A204.1 (cell line): ENCODE results near the gene SNX1.

Experiments
- FAIRE-seq: peaks from 2 replicates; lab custom pipeline; 2012; peaks lifted over from hg19 to GRCh38; lab: Jason Lieb, UNC

The SNX1 gene

GRCh38 chr15:64166102-64166890 is 70.5 kb downstream of the SNX1 start:
- FAIRE-seq: no peak

GRCh38 chr15:64180235-64180824 is 84.5 kb downstream of the SNX1 start:
- no peak for FAIRE-seq

GRCh38 chr15:64182859-64183370 is 87.1 kb downstream of the SNX1 start:
- FAIRE-seq: no peak

- FAIRE-seq: no peak
These were observed 89.5 kb downstream of the SNX1 start for GRCh38 chr15:64185146-64185911.

GRCh38 chr15:64187396-64188191 is 91.8 kb downstream of the SNX1 start:
- FAIRE-seq: no peak
